Cardiac muscle cell (in vitro differentiated cells and primary cell): ENCODE results near the gene MRPL14. TPM values are rescaled to one million over a fixed set of nuclear protein-coding genes. Genes with fewer than 3 reads are reported as not detected.

Experiments
- DNase-seq, 2 donors: peaks; one replicate each; pipeline versions ENCODE4 v3.0.0 to v3.0.0-alpha.2; 2010 to 2017; ENCODE audit warnings: low read depth in 1 of 2, low spot score in 1 of 2
- H3K27ac ChIP-seq: fragments of 200-600 bp; sonication (generic); 2 replicates; pipeline ENCODE4 v1.5.1; 2016
- H3K27me3 ChIP-seq: fragments of 200-600 bp; sonication (generic); 2 replicates; pipeline ENCODE4 v1.6.0; 2016; ENCODE audit warnings: control low read depth
- H3K36me3 ChIP-seq: fragments of 200-600 bp; sonication (generic); 2 replicates; pipeline ENCODE4 v1.5.1; 2016; ENCODE audit warnings: control low read depth
- H3K4me1 ChIP-seq: fragments of 200-600 bp; sonication (generic); 2 replicates; pipeline ENCODE4 v1.8.1; 2017; ENCODE audit warnings: low read depth, mild to moderate bottlenecking, mixed run types
- H3K4me3 ChIP-seq: fragments of 200-600 bp; sonication (generic); 2 replicates; pipeline ENCODE4 v1.5.1; 2016; ENCODE audit warnings: mild to moderate bottlenecking
- H3K9me3 ChIP-seq: fragments of 200-600 bp; sonication (generic); 2 replicates; pipeline ENCODE4 v1.5.1; 2017; ENCODE audit warnings: low read depth, mild to moderate bottlenecking, control low read depth
- CTCF ChIP-seq: IDR thresholded peaks from 2 replicates; pipeline ENCODE4 v1.5.1; 2012; ENCODE audit warnings: low read depth, mild to moderate bottlenecking, low read length
- polyA plus RNA-seq: library from polyadenylated mRNA; unstranded; fragments of >200 nt; fragmentation: Nextera tagmentation; extraction: Ambion mirVana; gene quantifications from 2 replicates; pipeline ENCODE4 v1.2.1, GENCODE V29; 2016
- total RNA-seq: library from RNA; depleted of rRNA; stranded (reverse); fragments of >200 nt; gene quantifications from 2 replicates; pipeline ENCODE4 v1.2.3, GENCODE V29; 2016

The MRPL14 gene
- total and polyA plus RNA-seq, 2 experiments from 2014 or later: 78.8 to 130 TPM

GRCh38 chr6:44109212-44109611 is 18.0 kb downstream of the MRPL14 start:
- Histone ChIP-seq H3K4me3 (no peak overlapping the region), H3K27ac (peak overlapping the region; percentile 82), H3K9me3 (no peaks in the 10 kb centered on the region), H3K36me3 (peaks cover 28% of the 10 kb centered on the region), H3K4me1 (peaks cover 4% of the 10 kb centered on the region), H3K27me3 (no peaks in the 10 kb centered on the region)
- no peak for TF ChIP-seq CTCF
- no peak for DNase-seq

- H3K36me3 ChIP-seq: peaks cover 21% of the 10 kb centered on the region
Measured at GRCh38 chr6:44108471-44108870, 18.8 kb downstream of the MRPL14 start.

GRCh38 chr6:44107017-44107416 is 20.2 kb downstream of the MRPL14 start:
- H3K4me1 ChIP-seq: peaks cover 4% of the 10 kb centered on the region
- no peaks in the 10 kb centered on the region for H3K27me3 ChIP-seq
- no peak for DNase-seq
- no peak for TF ChIP-seq CTCF
- H3K4me3 ChIP-seq: no peak overlapping the region
- H3K9me3 ChIP-seq: no peaks in the 10 kb centered on the region
- H3K36me3 ChIP-seq: peaks cover 10% of the 10 kb centered on the region
- H3K27ac ChIP-seq: no peak overlapping the region

More at GRCh38 chr6:44108471-44108870, 18.8 kb downstream of the MRPL14 start:
- Histone ChIP-seq H3K4me3 (no peak overlapping the region), H3K27me3 (no peaks in the 10 kb centered on the region), H3K27ac (peak overlapping the region; percentile 17), H3K9me3 (no peaks in the 10 kb centered on the region), H3K4me1 (peaks cover 4% of the 10 kb centered on the region)
- no peak for TF ChIP-seq CTCF
- no peak for DNase-seq

GRCh38 chr6:44105993-44106740 is 21.1 kb downstream of the MRPL14 start:
- Histone ChIP-seq H3K36me3 (peaks cover 10% of the 10 kb centered on the region), H3K4me3 (no peak overlapping the region), H3K4me1 (peaks cover 4% of the 10 kb centered on the region), H3K9me3 (no peaks in the 10 kb centered on the region), H3K27me3 (no peaks in the 10 kb centered on the region), H3K27ac (no peak overlapping the region)
- DNase-seq: peak in 1 of 2 donors; percentile 32
- no peak for TF ChIP-seq CTCF

GRCh38 chr6:44105146-44105545 is 22.1 kb downstream of the MRPL14 start:
- Histone ChIP-seq H3K4me3 (no peak overlapping the region), H3K36me3 (peaks cover 10% of the 10 kb centered on the region), H3K9me3 (no peaks in the 10 kb centered on the region), H3K4me1 (peaks cover under 1% of the 10 kb centered on the region), H3K27me3 (no peaks in the 10 kb centered on the region), H3K27ac (no peak overlapping the region)
- DNase-seq: peak in 1 of 2 donors; percentile 40
- no peak for TF ChIP-seq CTCF
